ENCODE measurements around the gene ASB1.
"Not testable (repeated sequence)": the region's sequence is repeated elsewhere in the genome, so short reads cannot be mapped to it uniquely, and the experiment has no call there.

The ASB1 gene

GRCh38 chr2:238440767-238441166 lies 14.0 kb downstream of the ASB1 start:
- DNase-seq (ENCODE audit: low spot score): no peak
- TF ChIP-seq, protein P1, sequence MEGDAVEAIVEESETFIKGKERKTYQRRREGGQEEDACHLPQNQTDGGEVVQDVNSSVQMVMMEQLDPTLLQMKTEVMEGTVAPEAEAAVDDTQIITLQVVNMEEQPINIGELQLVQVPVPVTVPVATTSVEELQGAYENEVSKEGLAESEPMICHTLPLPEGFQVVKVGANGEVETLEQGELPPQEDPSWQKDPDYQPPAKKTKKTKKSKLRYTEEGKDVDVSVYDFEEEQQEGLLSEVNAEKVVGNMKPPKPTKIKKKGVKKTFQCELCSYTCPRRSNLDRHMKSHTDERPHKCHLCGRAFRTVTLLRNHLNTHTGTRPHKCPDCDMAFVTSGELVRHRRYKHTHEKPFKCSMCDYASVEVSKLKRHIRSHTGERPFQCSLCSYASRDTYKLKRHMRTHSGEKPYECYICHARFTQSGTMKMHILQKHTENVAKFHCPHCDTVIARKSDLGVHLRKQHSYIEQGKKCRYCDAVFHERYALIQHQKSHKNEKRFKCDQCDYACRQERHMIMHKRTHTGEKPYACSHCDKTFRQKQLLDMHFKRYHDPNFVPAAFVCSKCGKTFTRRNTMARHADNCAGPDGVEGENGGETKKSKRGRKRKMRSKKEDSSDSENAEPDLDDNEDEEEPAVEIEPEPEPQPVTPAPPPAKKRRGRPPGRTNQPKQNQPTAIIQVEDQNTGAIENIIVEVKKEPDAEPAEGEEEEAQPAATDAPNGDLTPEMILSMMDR (IDR thresholded peaks at IDR 0.05; ENCODE audit: extremely low read depth, missing control alignments): no peak

- no peak for DNase-seq (ENCODE audit: low spot score)
- TF ChIP-seq, protein P1 (IDR thresholded peaks at IDR 0.05; ENCODE audit: extremely low read depth, missing control alignments): no peak
Measured at GRCh38 chr2:238441262-238442114, 14.8 kb downstream of the ASB1 start.

DNA sequence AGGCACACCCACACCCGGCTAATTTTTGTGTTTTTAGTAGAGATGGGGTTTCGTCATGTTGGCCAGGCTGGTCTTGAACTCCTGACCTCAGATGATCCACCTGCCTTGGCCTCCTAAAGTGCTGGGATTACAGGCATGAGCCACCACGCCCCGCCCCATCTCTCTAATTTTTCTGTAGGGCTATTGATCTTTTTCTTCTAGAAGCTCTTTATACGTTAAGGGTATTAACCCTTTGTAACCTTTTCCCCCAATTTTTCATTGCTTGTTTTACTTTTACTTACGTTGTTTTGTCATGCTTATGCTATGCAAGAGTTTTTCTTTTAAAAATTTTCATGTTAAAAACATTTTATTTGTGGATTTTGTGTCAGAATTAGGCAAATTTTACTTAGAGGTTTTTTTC lies 15.5 kb downstream of the ASB1 start:
- DNase-seq (ENCODE audit: low spot score): not testable (repeated sequence)

- TF ChIP-seq, protein P1 (IDR thresholded peaks at IDR 0.05; ENCODE audit: extremely low read depth, missing control alignments): no peak
- DNase-seq (ENCODE audit: low spot score): no peak
Measured at GRCh38 chr2:238444242-238444641, 17.5 kb downstream of the ASB1 start.

DNA sequence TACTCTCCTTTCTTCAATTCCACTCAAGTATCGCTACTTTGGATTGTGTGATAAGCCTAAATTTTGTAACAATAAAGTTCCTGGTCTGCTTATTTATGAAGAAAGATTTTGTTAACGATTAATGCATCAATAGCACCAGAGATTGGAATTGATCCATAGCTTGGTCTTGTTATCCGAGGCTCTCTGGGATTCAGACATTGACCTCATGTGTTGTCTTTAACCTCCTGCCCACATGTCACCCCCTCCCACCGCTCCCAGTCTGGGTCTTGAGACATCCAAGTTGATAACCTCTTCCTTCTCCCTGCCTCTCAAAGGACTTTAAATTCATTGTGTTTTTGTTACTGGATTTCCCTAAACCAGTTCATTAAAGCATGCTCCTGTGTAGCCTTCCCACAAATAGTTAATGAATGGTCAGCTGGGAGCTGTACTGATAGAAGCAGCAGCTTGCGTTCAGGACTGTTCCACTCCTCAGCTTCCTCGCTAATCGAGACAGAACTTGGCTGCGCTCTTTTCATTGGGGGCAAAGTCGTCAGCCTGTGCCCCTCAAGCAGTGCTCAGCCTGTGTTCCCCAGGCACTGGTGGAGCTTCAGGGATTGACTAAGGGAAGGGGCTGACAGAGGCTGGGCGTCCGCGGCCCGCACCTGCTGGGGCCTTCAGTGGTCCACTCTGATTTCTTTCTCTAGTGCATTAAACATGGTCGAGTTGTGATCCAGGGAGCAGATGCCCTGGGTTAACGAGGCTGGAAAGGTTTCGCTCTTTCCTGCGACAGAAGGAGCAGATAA lies 18.9 kb downstream of the ASB1 start:
- DNase-seq (ENCODE audit: low spot score): no peak
- TF ChIP-seq, protein P1 (IDR thresholded peaks at IDR 0.05; ENCODE audit: extremely low read depth, missing control alignments): no peak

- no peak for DNase-seq (ENCODE audit: low spot score)
- TF ChIP-seq, protein P1 (IDR thresholded peaks at IDR 0.05; ENCODE audit: extremely low read depth, missing control alignments): no peak
Measured at GRCh38 chr2:238446371-238446770, 19.6 kb downstream of the ASB1 start.

GRCh38 chr2:238448031-238448955 lies 21.6 kb downstream of the ASB1 start:
- TF ChIP-seq, protein P1 (IDR thresholded peaks at IDR 0.05; ENCODE audit: extremely low read depth, missing control alignments): no peak
- no peak for DNase-seq (ENCODE audit: low spot score)

Measured in GM20000 (cell line).